22Rv1 (cell line): ENCODE measurements around the gene TMEM240.

Experiments
- CTCF ChIP-seq: fragments of 450-650 bp; IDR thresholded peaks from 2 replicates; pipeline ENCODE4 v1.5.1; 2017; ENCODE audit warnings: mild to moderate bottlenecking
- ZFX ChIP-seq: fragments of 450-650 bp; IDR thresholded peaks from 2 replicates; pipeline ENCODE4 v1.6.1; 2017; ENCODE audit warnings: antibody characterized with exemption, borderline replicate concordance

- no peak for TF ChIP-seq CTCF
- TF ChIP-seq ZFX: no peak
Measured at GRCh38 chr1:1569341-1569740, 28.9 kb upstream of the TMEM240 start.
